Cardiac fibroblast (primary cell): Measurements from ENCODE around the gene HMCES.

Experiments used
- DNase-seq, 2 donors: peaks; one replicate each; pipeline versions ENCODE4 v3.0.0 to v3.0.0-alpha.2; 2010; ENCODE audit warnings: low read depth in 2 of 2
- H3K4me3 ChIP-seq, 2 donors: replicated peaks in 1 of 2; 1 replicate in 1 of 2; 2 replicates in 1 of 2; pipeline ENCODE4 v1.5.1; 2011; ENCODE audit warnings: low read depth in 2 of 2, low read length in 2 of 2, mild to moderate bottlenecking in 2 of 2, moderate library complexity in 1 of 2
- CTCF ChIP-seq: IDR thresholded peaks from one replicate; pipeline ENCODE4 v1.5.1; 2011; ENCODE audit warnings: low read depth, mild to moderate bottlenecking, low read length, inconsistent platforms

Gene HMCES

GRCh38 chr3:129311054-129311902, 32.6 kb downstream of the HMCES start:
- TF ChIP-seq CTCF: no peak

GRCh38 chr3:129312021-129312639, 33.5 kb downstream of the HMCES start:
- DNase-seq: no peak
- TF ChIP-seq CTCF: no peak
- no peak overlapping the region for H3K4me3 ChIP-seq

More at GRCh38 chr3:129311054-129311902, 32.6 kb downstream of the HMCES start:
- DNase-seq: no peak
- no peak overlapping the region for H3K4me3 ChIP-seq

GRCh38 chr3:129312671-129313414, 34.2 kb downstream of the HMCES start:
- peak in 1 of 2 donors; percentile 17 for DNase-seq
- no peak overlapping the region for H3K4me3 ChIP-seq
- TF ChIP-seq CTCF: no peak

GRCh38 chr3:129313415-129313664, 34.7 kb downstream of the HMCES start:
- H3K4me3 ChIP-seq: no peak overlapping the region
- peak in 1 of 2 donors; percentile 19 for DNase-seq
- TF ChIP-seq CTCF: no peak

GRCh38 chr3:129313665-129314385, 35.2 kb downstream of the HMCES start:
- H3K4me3 ChIP-seq: peak overlapping the region in 1 of 2 donors; percentile 63
- peak; percentile 41 to 49 for DNase-seq
- TF ChIP-seq CTCF: no peak

- H3K4me3 ChIP-seq: peak overlapping the region; percentile 63 to 81
- DNase-seq: peak; percentile 94 to 95
- no peak for TF ChIP-seq CTCF
Observed at GRCh38 chr3:129314386-129315222, 35.9 kb downstream of the HMCES start.
